Endothelial cell of umbilical vein (primary cell): Measurements from ENCODE around the gene YTHDC2.

Source experiments
- CTCF ChIP-seq, 2 donors: IDR thresholded peaks; 1 replicate in 1 of 2; 2 replicates in 1 of 2; pipeline ENCODE4 v1.5.1; 2011; ENCODE audit warnings: low read length in 2 of 2, mild to moderate bottlenecking in 2 of 2, moderate library complexity in 2 of 2, control low read depth in 1 of 2, inconsistent platforms in 1 of 2, low read depth in 1 of 2; ENCODE audit not compliant: insufficient read depth in 1 of 2; ENCODE audit errors: extremely low read depth in 1 of 2
- EZH2 ChIP-seq: IDR thresholded peaks from 2 replicates; pipeline ENCODE4 v1.6.1; 2012; ENCODE audit warnings: borderline replicate concordance, low read depth, mild to moderate bottlenecking, moderate library complexity, low read length, inconsistent platforms; ENCODE audit not compliant: severe bottlenecking
- GATA2 ChIP-seq: IDR thresholded peaks from 2 replicates; pipeline ENCODE4 v1.7.0; 2011; ENCODE audit warnings: low read depth, mild to moderate bottlenecking, moderate library complexity, mixed read lengths, low read length; ENCODE audit not compliant: insufficient read length, insufficient read depth
- JUN ChIP-seq: IDR thresholded peaks from 2 replicates; pipeline ENCODE4 v1.6.1; 2011; ENCODE audit warnings: borderline replicate concordance, low read depth; ENCODE audit not compliant: insufficient read length, insufficient read depth
- MAX ChIP-seq: IDR thresholded peaks from 2 replicates; pipeline ENCODE4 v1.6.1; 2011; ENCODE audit not compliant: insufficient read depth, insufficient read length
- POLR2A ChIP-seq: IDR thresholded peaks from 2 replicates; pipeline ENCODE4 v1.6.1; 2012; ENCODE audit warnings: low read depth, mild to moderate bottlenecking, control low read depth, low read length
- POLR2AphosphoS5 ChIP-seq: IDR thresholded peaks from 2 replicates; pipeline ENCODE4 v1.6.1; 2012; ENCODE audit warnings: low read depth, mild to moderate bottlenecking, control low read depth, low read length, moderate library complexity; ENCODE audit not compliant: insufficient read depth

- TF ChIP-seq POLR2AphosphoS5: no peak
- TF ChIP-seq CTCF (IDR thresholded peaks at IDR 0.05; ENCODE audit: extremely low read depth in 1 of 2, insufficient read depth in 1 of 2, low read depth in 1 of 2, low read length in 2 of 2): peak; percentile 62 to 65
- no peak for TF ChIP-seq POLR2A
- no peak for TF ChIP-seq JUN
- TF ChIP-seq GATA2: peak; percentile 16
- no peak for TF ChIP-seq EZH2
- no peak for TF ChIP-seq MAX
Measured at GRCh38 chr5:113606298-113607134, 93.0 kb downstream of the YTHDC2 start.
